Measurements from ENCODE around the gene SPINK4.

The SPINK4 gene

DNA sequence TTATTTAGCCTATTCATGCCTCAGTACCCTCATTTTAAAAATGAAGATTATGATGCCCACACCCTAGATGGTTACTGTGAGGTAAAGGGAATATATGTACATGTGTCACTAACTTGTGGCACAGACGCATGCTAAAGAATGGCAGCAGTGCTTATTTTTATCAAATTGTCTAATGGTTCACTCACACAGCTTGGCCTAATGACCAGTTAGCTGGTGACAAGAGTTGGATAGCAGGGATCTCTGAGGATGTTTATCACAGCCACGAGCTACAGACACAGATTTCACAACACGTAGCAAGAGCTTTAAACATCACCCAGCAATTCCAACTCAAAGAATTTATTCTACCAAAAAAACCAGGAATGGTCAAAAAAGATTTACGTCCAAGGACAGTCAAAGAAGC lies 17.3 kb downstream of the SPINK4 start:
- no peak for DNase-seq (ENCODE audit: low read depth in 2 of 2)

GRCh38 chr9:33260372-33260771 lies 20.4 kb downstream of the SPINK4 start:
- DNase-seq (ENCODE audit: low read depth in 2 of 2): no peak

DNA sequence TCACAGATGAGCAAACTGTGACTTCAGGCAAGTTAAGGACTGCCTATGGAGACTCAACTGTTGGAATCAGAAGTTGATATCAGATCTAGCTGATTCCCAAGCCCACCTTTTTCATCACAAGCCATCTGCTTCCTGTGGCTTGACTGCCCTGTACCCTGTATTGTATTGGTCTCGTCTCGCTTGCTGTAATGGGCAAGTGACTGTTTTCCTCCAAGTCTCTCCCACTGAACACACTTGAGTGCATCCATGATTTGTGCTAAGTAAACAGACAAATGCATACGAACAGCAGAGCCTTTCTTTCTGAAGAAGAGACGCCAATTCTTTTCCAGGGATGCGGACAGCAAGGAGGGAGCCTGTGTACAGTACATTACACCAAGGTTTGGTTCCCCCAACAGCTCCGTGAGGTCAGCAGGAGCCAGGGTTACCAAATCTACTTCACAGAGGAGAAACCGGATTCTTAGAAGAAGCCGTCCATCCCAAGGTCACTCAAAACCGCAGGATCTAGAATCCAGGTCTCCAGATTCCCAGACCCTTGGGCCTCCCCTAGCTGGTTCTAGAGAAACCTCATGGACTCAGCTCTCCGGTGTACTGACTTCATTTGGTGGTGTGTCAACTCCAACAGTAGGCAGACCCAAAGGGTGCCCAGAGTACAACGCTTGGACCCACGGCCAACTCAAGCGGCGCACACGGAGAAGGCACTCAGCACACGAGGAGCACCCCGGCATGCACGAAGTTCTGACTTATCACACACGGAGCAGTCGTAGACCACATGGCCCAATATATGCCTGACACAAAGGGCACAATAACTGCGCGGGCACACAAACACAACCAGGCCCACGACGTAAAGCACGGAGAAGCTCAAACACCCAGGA lies 23.4 kb downstream of the SPINK4 start:
- no peak for DNase-seq (ENCODE audit: low read depth in 2 of 2)

- peak; percentile 28 to 36 for DNase-seq (ENCODE audit: low read depth in 2 of 2)
These were observed 24.1 kb downstream of the SPINK4 start for GRCh38 chr9:33264003-33264472.

DNA sequence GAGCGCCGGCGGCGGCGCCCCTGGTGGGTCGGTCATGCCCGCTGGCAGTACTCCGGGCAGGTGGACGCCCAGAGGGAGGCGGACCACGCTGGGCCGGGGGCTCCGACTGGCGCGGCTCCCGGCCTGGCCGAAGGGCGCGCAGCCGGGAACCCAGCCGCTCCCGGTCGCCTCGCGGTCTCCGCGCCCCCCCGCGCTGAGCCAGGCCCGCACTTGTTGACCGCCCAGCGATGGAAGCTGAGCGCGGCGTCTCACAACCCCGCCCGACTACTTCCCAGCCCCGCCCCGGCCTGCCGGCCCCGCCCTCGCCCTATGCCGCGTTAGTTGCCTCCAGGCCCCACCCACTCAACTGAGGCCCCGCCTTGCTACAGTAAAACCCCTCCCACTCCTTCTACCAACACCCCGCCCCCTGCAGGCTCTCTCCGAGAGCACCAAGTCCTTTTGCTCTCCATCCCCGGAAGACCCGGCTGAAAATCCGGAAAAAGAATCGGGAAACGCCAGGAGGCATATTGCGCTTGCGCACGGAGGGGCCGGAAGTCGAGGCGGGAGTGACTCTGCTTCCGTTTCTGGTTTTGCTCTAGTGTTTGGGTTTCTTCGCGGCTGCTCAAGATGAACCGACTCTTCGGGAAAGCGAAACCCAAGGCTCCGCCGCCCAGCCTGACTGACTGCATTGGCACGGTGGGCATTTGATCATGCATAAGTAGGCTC lies 24.7 kb downstream of the SPINK4 start, which contains the start of the genes BAG1 and CHMP5:
Gene BAG1, minus strand, starts transcription at position 236 of the 705 bp plus-strand sequence.
Gene CHMP5, plus strand, starts transcription at position 577 of the 705 bp plus-strand sequence. Its CDS starts 30 bp downstream, at position 607.
- peak; percentile 99 to 100 for DNase-seq (ENCODE audit: low read depth in 2 of 2)

- DNase-seq (ENCODE audit: low read depth in 2 of 2): no peak
These were observed 25.4 kb downstream of the SPINK4 start for GRCh38 chr9:33265211-33265865.

GRCh38 chr9:33267151-33267767 lies 27.3 kb downstream of the SPINK4 start:
- DNase-seq (ENCODE audit: low read depth in 2 of 2): no peak

GRCh38 chr9:33270146-33270545 lies 30.2 kb downstream of the SPINK4 start:
- DNase-seq (ENCODE audit: low read depth in 2 of 2): no peak

- DNase-seq (ENCODE audit: low read depth in 2 of 2): no peak
These were observed 32.1 kb downstream of the SPINK4 start for GRCh38 chr9:33272061-33272460.

GRCh38 chr9:33273266-33273971 lies 33.5 kb downstream of the SPINK4 start:
- no peak for DNase-seq (ENCODE audit: low read depth in 2 of 2)

DNA sequence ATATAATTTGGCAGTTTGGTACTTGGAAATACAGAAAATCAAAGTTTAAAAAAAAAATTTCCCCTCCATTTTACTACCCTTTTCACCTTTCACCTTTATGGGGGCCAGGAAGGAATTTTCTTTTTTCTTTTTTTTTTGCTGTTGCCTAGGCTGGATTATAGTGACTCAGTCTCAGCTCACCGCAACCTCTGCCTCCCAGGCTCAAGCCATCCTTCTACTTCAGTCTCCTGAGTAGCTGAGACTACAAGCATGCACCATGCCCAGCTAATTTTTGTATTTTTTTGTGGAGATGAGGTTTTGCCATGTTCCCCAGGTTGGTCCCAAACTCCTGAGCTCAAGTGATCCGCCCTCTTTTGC lies 34.0 kb downstream of the SPINK4 start:
- no peak for DNase-seq (ENCODE audit: low read depth in 2 of 2)

DNA sequence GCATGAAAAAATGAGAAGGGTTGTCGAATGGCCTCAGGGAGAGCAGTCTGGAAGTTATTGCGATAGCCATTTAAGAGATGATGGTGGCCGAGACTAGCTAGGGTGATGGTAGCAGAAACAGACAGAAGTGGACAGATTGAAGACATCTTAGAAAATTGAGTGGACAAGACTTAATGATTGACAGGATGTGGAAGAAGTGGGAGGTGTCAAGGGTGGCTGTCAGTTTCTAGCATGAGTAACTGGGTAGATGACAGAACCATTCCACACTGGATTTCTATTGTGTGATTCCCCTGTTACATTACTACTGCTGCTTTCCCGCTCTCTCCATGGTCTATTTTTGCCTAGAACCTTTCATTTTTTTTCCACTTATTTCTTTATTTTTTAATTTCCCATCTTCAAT lies 37.5 kb downstream of the SPINK4 start:
- DNase-seq (ENCODE audit: low read depth in 2 of 2): no peak

DNA sequence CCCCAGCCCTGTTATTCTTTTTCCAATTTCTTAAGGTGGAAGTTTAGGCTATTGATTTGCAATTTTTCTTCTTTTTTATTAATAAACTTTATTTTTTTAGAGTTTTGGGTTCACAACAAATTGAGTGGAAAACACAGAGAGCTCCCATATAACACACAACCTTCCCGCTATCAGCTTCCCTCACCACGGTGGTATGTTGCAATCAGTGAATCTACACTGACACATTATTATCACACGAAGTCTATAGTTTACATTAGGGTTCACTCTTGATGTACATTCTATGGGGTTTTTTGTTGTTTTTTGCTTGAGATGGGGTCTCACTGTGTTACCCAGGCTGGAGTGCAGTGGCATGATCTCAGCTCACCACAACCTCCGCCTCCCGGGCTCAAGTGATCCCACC lies 45.5 kb downstream of the SPINK4 start:
- DNase-seq (ENCODE audit: low read depth in 2 of 2): no peak

DNA sequence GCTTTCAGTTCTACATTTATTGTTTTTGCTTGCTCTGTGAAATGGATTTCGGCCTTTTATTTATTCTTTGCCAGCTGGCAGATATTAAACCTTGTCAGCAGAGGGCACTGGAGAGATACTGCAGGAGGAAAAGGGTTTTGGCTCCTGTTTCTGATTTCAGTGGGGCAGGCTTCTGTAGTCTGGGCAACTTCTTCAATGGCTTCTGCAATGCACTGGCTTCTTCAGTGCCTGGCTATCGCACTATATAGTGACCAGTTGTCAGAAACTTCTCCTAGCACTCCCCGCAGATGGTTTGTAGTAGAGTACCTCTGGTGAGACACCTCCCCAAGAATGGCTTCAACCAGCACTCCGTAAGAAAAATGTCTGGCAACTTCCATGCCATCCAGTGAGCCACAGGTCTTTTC lies 47.1 kb downstream of the SPINK4 start:
- no peak for DNase-seq (ENCODE audit: low read depth in 2 of 2)

GRCh38 chr9:33288235-33288634 lies 48.3 kb downstream of the SPINK4 start:
- DNase-seq (ENCODE audit: low read depth in 2 of 2): no peak

DNA sequence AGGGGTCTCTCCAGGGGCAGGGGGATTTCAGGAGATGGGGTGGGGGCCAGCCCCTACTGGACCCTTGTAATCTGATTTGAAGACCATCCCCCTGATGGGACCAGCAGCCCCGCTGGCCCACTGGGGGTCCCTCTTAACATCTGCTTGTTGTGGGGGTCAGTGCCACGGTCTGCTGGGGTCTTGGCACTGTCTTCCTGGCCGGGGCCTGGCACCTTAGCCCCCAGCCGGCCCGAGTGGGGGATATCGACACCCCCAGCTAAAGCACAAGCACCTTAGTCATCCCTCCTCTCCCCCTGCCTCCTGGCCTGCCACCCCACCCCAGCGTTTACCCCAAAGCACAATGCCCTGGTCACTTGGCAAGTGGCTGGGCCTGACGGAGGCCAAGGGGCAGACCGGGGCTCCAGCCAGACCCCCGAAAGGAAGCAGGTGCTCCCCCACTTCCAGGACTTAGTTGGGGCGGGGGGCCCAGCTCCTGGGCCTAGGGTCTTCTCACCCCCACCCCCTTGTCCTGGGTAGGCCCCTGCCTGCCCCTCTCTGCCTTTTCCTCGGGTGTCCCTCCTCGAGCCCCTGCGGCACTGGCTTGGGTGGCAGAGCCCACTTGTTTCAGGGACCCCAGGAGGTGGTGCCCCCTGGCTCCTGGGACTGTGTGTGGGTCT lies 49.0 kb downstream of the SPINK4 start:
- DNase-seq (ENCODE audit: low read depth in 2 of 2): no peak

- no peak for DNase-seq (ENCODE audit: low read depth in 2 of 2)
These were observed 49.5 kb downstream of the SPINK4 start for GRCh38 chr9:33289496-33289895.

- no peak for DNase-seq (ENCODE audit: low read depth in 2 of 2)
These were observed 49.9 kb downstream of the SPINK4 start for GRCh38 chr9:33289936-33290246.

DNA sequence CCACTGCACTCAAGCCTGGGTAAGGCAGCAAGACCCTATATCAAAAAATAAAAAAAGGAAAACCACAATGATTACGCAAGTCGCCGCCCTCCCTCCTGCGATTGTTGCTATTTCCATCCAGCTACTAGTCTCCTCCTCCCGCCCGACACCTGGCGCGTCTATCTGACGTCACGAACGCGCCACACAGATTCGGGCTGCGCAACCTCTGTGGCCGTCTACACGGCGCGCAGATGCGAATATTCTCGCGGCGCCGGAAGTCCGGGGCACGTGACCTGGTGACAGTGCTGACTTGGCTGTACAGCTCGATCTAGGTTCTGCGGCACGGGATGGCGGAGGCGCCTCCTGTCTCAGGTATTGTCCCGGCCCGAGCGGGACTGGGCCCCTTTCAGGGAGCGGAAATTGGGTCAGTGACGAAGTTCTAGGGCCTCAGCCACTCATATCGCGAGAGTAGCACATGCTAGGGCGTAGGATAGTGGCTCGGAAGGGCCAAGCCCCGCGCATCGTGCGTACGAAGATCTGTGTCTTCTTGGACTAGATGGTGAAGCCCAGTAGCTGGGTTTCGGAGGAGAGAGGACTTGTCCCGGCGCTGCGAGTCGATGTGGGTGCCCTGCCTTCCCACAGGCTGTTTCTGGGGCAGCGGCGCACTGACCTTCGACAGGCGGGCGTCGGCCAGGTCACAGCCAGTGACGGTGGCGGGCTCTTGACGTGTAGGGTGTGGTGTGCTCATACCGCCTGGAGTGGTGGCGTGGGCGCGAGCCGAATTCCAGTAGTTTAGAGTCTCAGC lies 50.5 kb downstream of the SPINK4 start, which contains the start of gene NFX1:
Gene NFX1, plus strand, starts transcription at position 270 of the 784 bp plus-strand sequence. Its CDS starts 57 bp downstream, at position 327.
- peak; percentile 93 to 97 for DNase-seq (ENCODE audit: low read depth in 2 of 2)

DNA sequence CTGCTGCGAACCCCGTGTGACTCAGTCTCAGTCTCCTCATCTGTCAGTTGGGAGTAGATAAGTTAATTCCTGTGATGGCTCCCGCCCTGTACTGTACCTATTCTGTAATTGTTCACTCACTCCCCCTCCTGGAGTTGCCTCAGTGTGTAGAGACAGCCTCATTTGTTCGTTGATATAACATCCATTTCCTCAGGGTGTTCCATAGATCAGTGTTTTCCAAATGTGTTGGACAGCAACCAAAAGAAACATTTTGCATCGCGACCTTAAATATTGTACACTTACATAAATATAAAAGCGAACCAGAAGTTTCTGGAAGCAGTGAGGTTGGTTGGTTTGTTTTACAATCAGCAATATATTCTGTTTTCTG lies 51.0 kb downstream of the SPINK4 start:
- DNase-seq (ENCODE audit: low read depth in 2 of 2): no peak
